SU-DHL-6 (cell line): Measurements from ENCODE around the gene PCDHB13.
"Not testable (repeated sequence)": the region's sequence is repeated elsewhere in the genome, so short reads cannot be mapped to it uniquely, and the experiment has no call there.

Experiments
- H2AFZ ChIP-seq: fragments of 200-600 bp; sonication (generic); 2 replicates; pipeline ENCODE4 v1.6.1; 2014; ENCODE audit warnings: low read depth, mild to moderate bottlenecking, moderate library complexity, mixed read lengths, antibody characterized with exemption, low read length; ENCODE audit not compliant: severe bottlenecking
- H3F3A ChIP-seq: fragments of 200-600 bp; shearing (Covaris generic); 2 replicates; pipeline ENCODE4 v1.6.0; 2016; ENCODE audit warnings: antibody characterized with exemption, mild to moderate bottlenecking; ENCODE audit not compliant: insufficient read depth
- H3K27ac ChIP-seq: fragments of 200-600 bp; sonication (generic); 2 replicates; pipeline ENCODE4 v1.5.1; 2016; ENCODE audit warnings: low read depth, mild to moderate bottlenecking, low read length, moderate library complexity, mixed read lengths
- H3K27me3 ChIP-seq: fragments of 200-600 bp; sonication (generic), shearing (Covaris generic); 2 replicates; pipeline ENCODE4 v1.6.0; 2014; ENCODE audit warnings: mild to moderate bottlenecking, low read length
- H3K36me3 ChIP-seq: fragments of 200-600 bp; sonication (generic); 2 replicates; pipeline ENCODE4 v1.6.1; 2014; ENCODE audit warnings: mild to moderate bottlenecking, low read length, mixed read lengths
- H3K4me2 ChIP-seq: fragments of 300-600, 200-600 bp; shearing (Covaris generic), sonication (generic); 2 replicates; pipeline ENCODE4 v1.6.0; 2014; ENCODE audit warnings: low read length, low read depth, mild to moderate bottlenecking; ENCODE audit not compliant: poor library complexity, severe bottlenecking
- H3K4me3 ChIP-seq: fragments of 200-600 bp; sonication (generic); 2 replicates; pipeline ENCODE4 v1.5.1; 2014; ENCODE audit warnings: antibody characterized with exemption, low read length, mild to moderate bottlenecking, mixed read lengths; ENCODE audit not compliant: insufficient read depth, poor library complexity, severe bottlenecking
- H3K79me2 ChIP-seq: fragments of 200-600 bp; sonication (generic); 2 replicates; pipeline ENCODE4 v1.6.1; 2014; ENCODE audit warnings: mild to moderate bottlenecking, low read length, moderate library complexity; ENCODE audit not compliant: insufficient read depth
- H3K9ac ChIP-seq: fragments of 200-600 bp; sonication (generic); 2 replicates; pipeline ENCODE4 v1.7.0; 2014; ENCODE audit warnings: mild to moderate bottlenecking, low read length
- H3K9me2 ChIP-seq: fragments of 200-600 bp; sonication (generic); replicated peaks from 2 replicates; pipeline ENCODE4 v1.6.1; 2014; ENCODE audit warnings: low read length; ENCODE audit not compliant: insufficient read depth
- H3K9me3 ChIP-seq: fragments of 200-600 bp; sonication (generic); 2 replicates; pipeline ENCODE4 v1.6.1; 2014; ENCODE audit warnings: low read length, mixed read lengths; ENCODE audit not compliant: insufficient read depth
- H4K20me1 ChIP-seq: fragments of 200-600 bp; sonication (generic); 2 replicates; pipeline ENCODE4 v1.6.1; 2014; ENCODE audit warnings: low read depth, mild to moderate bottlenecking, antibody characterized with exemption, low read length, moderate library complexity, mixed read lengths
- CTCF ChIP-seq: fragments of 200-600 bp; sonication (generic); IDR thresholded peaks from one replicate; pipeline ENCODE4 v1.5.1; 2017; ENCODE audit warnings: antibody characterized with exemption, mild to moderate bottlenecking, low read length, moderate library complexity; ENCODE audit not compliant: insufficient read depth, poor library complexity, severe bottlenecking
- EZH2phosphoT487 ChIP-seq: fragments of 200-600 bp; sonication (generic), shearing (Covaris generic); conservative IDR thresholded peaks from 2 replicates; pipeline ENCODE4 v1.6.1; 2018; ENCODE audit warnings: mild to moderate bottlenecking, antibody characterized with exemption, low read length, moderate library complexity, mixed read lengths

PCDHB13 gene

DNA sequence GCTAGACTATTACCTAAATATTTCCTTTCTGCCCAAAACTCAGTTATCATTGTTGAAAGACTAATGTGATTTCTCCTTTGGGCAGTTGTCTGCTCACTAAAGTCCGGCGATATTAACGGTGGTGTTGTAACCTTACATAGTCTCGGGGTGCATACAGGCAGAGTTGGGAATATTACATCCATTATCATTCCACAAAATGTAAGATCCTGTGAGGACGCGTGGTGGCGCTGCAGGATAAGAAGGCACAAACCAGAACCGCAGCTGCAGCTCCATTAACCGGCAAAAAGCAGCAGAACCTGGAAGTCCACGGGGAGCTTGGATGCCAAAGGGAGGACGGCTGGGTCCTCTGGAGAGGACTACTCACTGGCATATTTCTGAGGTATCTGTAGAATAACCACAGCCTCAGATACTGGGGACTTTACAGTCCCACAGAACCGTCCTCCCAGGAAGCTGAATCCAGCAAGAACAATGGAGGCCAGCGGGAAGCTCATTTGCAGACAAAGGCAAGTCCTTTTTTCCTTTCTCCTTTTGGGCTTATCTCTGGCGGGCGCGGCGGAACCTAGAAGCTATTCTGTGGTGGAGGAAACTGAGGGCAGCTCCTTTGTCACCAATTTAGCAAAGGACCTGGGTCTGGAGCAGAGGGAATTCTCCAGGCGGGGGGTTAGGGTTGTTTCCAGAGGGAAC lies at the start of gene PCDHB13:
TSS of gene PCDHB13 (plus strand) at position 264 of the 684 bp plus-strand sequence. CDS start at position 469, 205 bp downstream.
- H3K9ac ChIP-seq, H2AFZ ChIP-seq, H3K36me3 ChIP-seq, H3K4me2 ChIP-seq, H3K27ac ChIP-seq, H3K9me2 ChIP-seq, H4K20me1 ChIP-seq, H3F3A ChIP-seq, H3K27me3 ChIP-seq, H3K9me3 ChIP-seq, H3K4me3 ChIP-seq, H3K79me2 ChIP-seq: not testable (repeated sequence)

DNA sequence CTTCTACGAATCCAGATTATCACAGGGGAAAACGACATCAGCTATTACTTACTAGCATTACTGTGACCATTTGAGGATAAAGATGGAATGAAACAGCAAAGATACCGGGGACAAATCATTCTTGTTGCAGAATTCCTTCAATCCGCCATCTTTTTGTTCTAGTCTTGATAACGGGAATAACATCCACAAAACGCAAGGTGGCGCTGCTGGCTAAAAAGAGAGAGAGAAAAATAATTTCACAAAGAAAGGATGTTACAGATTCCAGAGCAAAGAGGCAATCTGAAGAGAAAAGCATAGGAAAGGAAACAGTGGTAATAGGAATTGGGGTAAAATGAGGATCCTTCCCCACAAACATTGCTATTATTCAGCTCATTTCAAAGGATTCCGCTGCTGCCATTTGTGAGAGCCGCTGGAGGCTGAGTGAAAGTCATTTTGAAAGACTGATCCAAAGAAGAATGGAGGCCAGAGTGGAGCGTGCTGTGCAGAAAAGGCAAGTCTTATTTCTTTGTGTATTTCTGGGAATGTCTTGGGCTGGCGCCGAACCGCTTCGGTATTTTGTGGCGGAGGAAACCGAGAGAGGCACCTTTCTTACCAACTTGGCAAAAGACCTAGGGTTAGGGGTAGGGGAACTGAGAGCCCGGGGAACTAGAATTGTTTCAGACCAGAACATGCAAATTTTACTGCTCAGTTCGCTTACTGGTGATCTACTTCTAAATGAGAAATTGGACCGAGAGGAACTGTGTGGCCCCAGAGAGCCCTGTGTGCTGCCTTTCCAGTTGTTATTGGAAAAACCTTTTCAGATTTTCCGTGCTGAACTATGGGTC lies 41.1 kb upstream of the PCDHB13 start, which contains the start of gene PCDHB7:
TSS of gene PCDHB7 (plus strand) at position 264 of the 824 bp plus-strand sequence. CDS start at position 456, 192 bp downstream.
- H3K9ac ChIP-seq, result no peak within 1 kb of the TSS
- H3K79me2 ChIP-seq, result no peaks in the 10 kb centered on the region
- TF ChIP-seq CTCF, result peak; percentile 75
- TF ChIP-seq EZH2phosphoT487, result no peak
- H3K9me3 ChIP-seq, result no peaks in the 10 kb centered on the region
- no peak within 1 kb of the TSS for H3K4me3 ChIP-seq
- no peaks in the 10 kb centered on the region; the same call in 1 of the 2 replicates for H4K20me1 ChIP-seq
- H3K4me2 ChIP-seq, result peak within 1 kb of the TSS; percentile 22
- no peaks in the 10 kb centered on the region for H3K9me2 ChIP-seq
- H3K27ac ChIP-seq, result no peak within 1 kb of the TSS
- H3K36me3 ChIP-seq, result no peaks in the 10 kb centered on the region
- H3F3A ChIP-seq, result no peaks in the 10 kb centered on the region
- no peak within 1 kb of the TSS for H2AFZ ChIP-seq
- H3K27me3 ChIP-seq, result peaks cover 3% of the 10 kb centered on the region; the same call in 1 of the 2 replicates

DNA sequence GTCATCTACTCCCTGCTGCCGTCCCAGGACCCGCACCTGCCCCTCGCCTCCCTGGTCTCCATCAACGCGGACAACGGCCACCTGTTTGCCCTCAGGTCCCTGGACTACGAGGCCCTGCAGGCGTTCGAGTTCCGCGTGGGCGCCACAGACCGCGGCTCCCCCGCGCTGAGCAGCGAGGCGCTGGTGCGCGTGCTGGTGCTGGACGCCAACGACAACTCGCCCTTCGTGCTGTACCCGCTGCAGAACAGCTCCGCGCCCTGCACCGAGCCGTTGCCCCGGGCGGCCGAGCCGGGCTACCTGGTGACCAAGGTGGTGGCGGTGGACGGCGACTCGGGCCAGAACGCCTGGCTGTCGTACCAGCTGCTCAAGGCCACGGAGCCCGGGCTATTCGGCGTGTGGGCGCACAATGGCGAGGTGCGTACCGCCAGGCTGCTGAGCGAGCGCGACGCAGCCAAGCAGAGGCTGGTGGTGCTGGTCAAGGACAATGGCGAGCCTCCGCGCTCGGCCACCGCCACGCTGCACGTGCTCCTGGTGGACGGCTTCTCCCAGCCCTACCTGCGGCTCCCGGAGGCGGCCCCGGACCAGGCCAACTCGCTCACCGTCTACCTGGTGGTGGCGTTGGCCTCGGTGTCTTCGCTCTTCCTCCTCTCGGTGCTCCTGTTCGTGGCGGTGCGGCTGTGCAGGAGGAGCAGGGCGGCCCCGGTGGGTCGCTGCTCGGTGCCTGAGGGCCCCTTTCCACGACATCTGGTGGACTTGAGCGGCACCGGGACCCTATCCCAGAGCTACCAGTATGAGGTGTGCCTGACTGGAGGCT lies 39.2 kb upstream of the PCDHB13 start:
- not testable (repeated sequence) for H3K27me3 ChIP-seq, H3K79me2 ChIP-seq, H2AFZ ChIP-seq

GRCh38 chr5:141175933-141176332 lies 37.8 kb upstream of the PCDHB13 start:
- H3K27ac ChIP-seq, result no peak overlapping the region
- no peak overlapping the region for H2AFZ ChIP-seq
- H3K36me3 ChIP-seq, result no peaks in the 10 kb centered on the region
- TF ChIP-seq CTCF (no peak), EZH2phosphoT487 (no peak)
- H3K4me3 ChIP-seq, result no peak overlapping the region
- no peaks in the 10 kb centered on the region for H3F3A ChIP-seq
- peaks cover 3% of the 10 kb centered on the region; the same call in 1 of the 2 replicates for H3K27me3 ChIP-seq
- no peaks in the 10 kb centered on the region for H3K79me2 ChIP-seq
- no peak overlapping the region for H3K4me2 ChIP-seq
- H3K9me2 ChIP-seq, result no peaks in the 10 kb centered on the region
- no peak overlapping the region for H3K9ac ChIP-seq
- H3K9me3 ChIP-seq, result no peaks in the 10 kb centered on the region
- H4K20me1 ChIP-seq, result no peaks in the 10 kb centered on the region; the same call in 1 of the 2 replicates

More for the DNA sequence above, 39.2 kb upstream of the PCDHB13 start:
- not testable (repeated sequence) for H3K36me3 ChIP-seq, H3K4me2 ChIP-seq, H3K9me2 ChIP-seq, H4K20me1 ChIP-seq, H3F3A ChIP-seq, H3K9me3 ChIP-seq, H3K27ac ChIP-seq, H3K4me3 ChIP-seq, H3K9ac ChIP-seq

- H3K9me2 ChIP-seq, H3K36me3 ChIP-seq, H3K27me3 ChIP-seq, H3K4me3 ChIP-seq, H3K9ac ChIP-seq, H3K79me2 ChIP-seq, H3K9me3 ChIP-seq, H4K20me1 ChIP-seq, H2AFZ ChIP-seq, H3K27ac ChIP-seq, H3K4me2 ChIP-seq, H3F3A ChIP-seq: not testable (repeated sequence)
These were observed 36.0 kb upstream of the PCDHB13 start, which contains the start of gene PCDHB8 for GRCh38 chr5:141177577-141178191. Gene PCDHB8 (plus strand): TSS chr5:141177790. CDS start chr5:141178035, 245 bp downstream.
